WTC11 (cell line): ENCODE data around the gene C11orf21. TPM values are rescaled to one million over a fixed set of nuclear protein-coding genes. Genes with fewer than 3 reads are reported as not detected.

Source experiments
- ATAC-seq: fragments of 200-7000 bp; cut with Tn5 transposase; 2 replicates; pipeline ENCODE4 v1.10.0; 2021; ENCODE audit warnings: mild to moderate bottlenecking, moderate library complexity
- CTCF ChIA-PET: fragments of 300-600 bp; sonication (Branson Sonifier 250); formaldehyde crosslinking; loops from one replicate; lab custom pipeline; 2021; ENCODE audit warnings: antibody characterized with exemption; lab: Charles Lee
- POLR2A ChIA-PET: fragments of 350-600 bp; sonication (Branson Sonifier 250); formaldehyde crosslinking; loops from one replicate; lab custom pipeline; 2021; ENCODE audit warnings: antibody characterized with exemption; lab: Charles Lee
- DNase-seq: peaks from one replicate; pipeline ENCODE4 v3.0.0; 2021; ENCODE audit warnings: low spot score
- H3K27ac Mint-ChIP-seq: 2 replicates; pipeline ENCODE4 v1.8.0; 2021; ENCODE audit warnings: mixed read lengths
- H3K27me3 Mint-ChIP-seq: 2 replicates; pipeline ENCODE4 v1.8.0; 2021; ENCODE audit warnings: low read depth, mild to moderate bottlenecking, moderate library complexity, mixed read lengths
- H3K36me3 Mint-ChIP-seq: 2 replicates; pipeline ENCODE4 v1.8.0; 2021; ENCODE audit warnings: mixed read lengths
- H3K4me1 Mint-ChIP-seq: 2 replicates; pipeline ENCODE4 v1.8.0; 2022; ENCODE audit warnings: mixed read lengths
- H3K4me3 Mint-ChIP-seq: 2 replicates; pipeline ENCODE4 v1.8.0; 2021; ENCODE audit warnings: mild to moderate bottlenecking, moderate library complexity, mixed read lengths
- H3K9me3 Mint-ChIP-seq: 2 replicates; pipeline ENCODE4 v1.8.0; 2021; ENCODE audit warnings: mixed read lengths
- ATF1 ChIP-seq: sonication (generic); formaldehyde crosslinking; IDR thresholded peaks from 2 replicates; pipeline ENCODE4 v1.8.1; 2023; ENCODE audit warnings: mild to moderate bottlenecking, moderate library complexity, missing genetic modification reagents
- CREM ChIP-seq: sonication (generic); formaldehyde crosslinking; IDR thresholded peaks from 2 replicates; pipeline ENCODE4 v1.8.1; 2022; ENCODE audit warnings: mild to moderate bottlenecking, missing genetic modification reagents, moderate library complexity
- ETV6 ChIP-seq: sonication (generic); formaldehyde crosslinking; IDR thresholded peaks from 2 replicates; pipeline ENCODE4 v1.8.1; 2022; ENCODE audit warnings: mild to moderate bottlenecking, missing genetic modification reagents
- FOXJ3 ChIP-seq: sonication (generic); formaldehyde crosslinking; IDR thresholded peaks from 2 replicates; pipeline ENCODE4 v1.9.0; 2021; ENCODE audit warnings: missing genetic modification reagents, mild to moderate bottlenecking, borderline replicate concordance
- FOXP1 ChIP-seq: sonication (generic); formaldehyde crosslinking; IDR thresholded peaks from 2 replicates; pipeline ENCODE4 v1.8.0; 2022; ENCODE audit warnings: missing genetic modification reagents, mild to moderate bottlenecking, moderate library complexity, borderline replicate concordance
- GABPB1 ChIP-seq: sonication (generic); formaldehyde crosslinking; IDR thresholded peaks from 2 replicates; pipeline ENCODE4 v1.8.1; 2023; ENCODE audit warnings: mild to moderate bottlenecking, missing genetic modification reagents
- GRHL2 ChIP-seq: fragments of 250-450 bp; sonication (Bioruptor Pico); IDR thresholded peaks from 2 replicates; pipeline ENCODE4 v1.8.0; 2022; ENCODE audit warnings: mild to moderate bottlenecking, moderate library complexity; ENCODE audit not compliant: insufficient replicate concordance, severe bottlenecking
- GTF2I ChIP-seq: fragments of 250-450 bp; sonication (Bioruptor Pico); conservative IDR thresholded peaks from 2 replicates; pipeline ENCODE4 v1.4.0; 2021; ENCODE audit warnings: mild to moderate bottlenecking
- JAZF1 ChIP-seq: fragments of 250-450 bp; sonication (Bioruptor Pico); IDR thresholded peaks from 2 replicates; pipeline ENCODE4 v1.9.0; 2021; ENCODE audit warnings: moderate library complexity, mild to moderate bottlenecking, inconsistent platforms
- JUN ChIP-seq: sonication (generic); formaldehyde crosslinking; IDR thresholded peaks from 2 replicates; pipeline ENCODE4 v1.8.0; 2023; ENCODE audit warnings: mild to moderate bottlenecking, missing genetic modification reagents
- MYBL2 ChIP-seq: sonication (generic); formaldehyde crosslinking; IDR thresholded peaks from 2 replicates; pipeline ENCODE4 v1.8.1; 2023; ENCODE audit warnings: mild to moderate bottlenecking, moderate library complexity, missing genetic modification reagents
- NFE2L1 ChIP-seq: sonication (generic); formaldehyde crosslinking; IDR thresholded peaks from 2 replicates; pipeline ENCODE4 v1.8.1; 2023; ENCODE audit warnings: missing genetic modification reagents
- NR2C2 ChIP-seq: sonication (generic); formaldehyde crosslinking; IDR thresholded peaks from 2 replicates; pipeline ENCODE4 v1.8.0; 2022; ENCODE audit warnings: mild to moderate bottlenecking, missing genetic modification reagents
- RORB ChIP-seq: fragments of 250-450 bp; sonication (Bioruptor Pico); IDR thresholded peaks from 2 replicates; pipeline ENCODE4 v1.9.0; 2021; ENCODE audit warnings: mild to moderate bottlenecking
- SP1 ChIP-seq: sonication (generic); formaldehyde crosslinking; conservative IDR thresholded peaks from 2 replicates; pipeline ENCODE4 v1.8.1; 2022; ENCODE audit warnings: missing genetic modification reagents
- ZNF138 ChIP-seq: sonication (generic); formaldehyde crosslinking; conservative IDR thresholded peaks from 2 replicates; pipeline ENCODE4 v1.8.1; 2022; ENCODE audit warnings: mild to moderate bottlenecking, moderate library complexity, missing genetic modification reagents
- ZNF317 ChIP-seq: sonication (generic); formaldehyde crosslinking; IDR thresholded peaks from 2 replicates; pipeline ENCODE4 v1.8.1; 2023; ENCODE audit warnings: low read depth, mild to moderate bottlenecking, moderate library complexity, missing genetic modification reagents, borderline replicate concordance
- ZNF416 ChIP-seq: fragments of 250-450 bp; sonication (Bioruptor Pico); IDR thresholded peaks from 2 replicates; pipeline ENCODE4 v1.9.0; 2021; ENCODE audit warnings: mild to moderate bottlenecking, inconsistent platforms
- ZNF423 ChIP-seq: fragments of 250-450 bp; sonication (Bioruptor Pico); IDR thresholded peaks from 2 replicates; pipeline ENCODE4 v2.1.2; 2022; ENCODE audit warnings: mild to moderate bottlenecking, moderate library complexity
- total RNA-seq: library from RNA; stranded (reverse); gene quantifications from 3 replicates; pipeline ENCODE4 v1.2.3, GENCODE V29; 2021
- TF ChIP-seq, protein P1 (sequence below): sonication (generic); formaldehyde crosslinking; IDR thresholded peaks from 2 replicates; pipeline ENCODE4 v1.8.1; 2023; ENCODE audit warnings: mild to moderate bottlenecking, moderate library complexity, missing genetic modification reagents
- TF ChIP-seq, protein P2 (sequence below): fragments of 250-450 bp; sonication (Bioruptor Pico); IDR thresholded peaks from 2 replicates; pipeline ENCODE4 v1.9.0; 2021; ENCODE audit warnings: mild to moderate bottlenecking
- TF ChIP-seq, protein P3 (sequence below): sonication (generic); formaldehyde crosslinking; IDR thresholded peaks from 2 replicates; pipeline ENCODE4 v1.8.1; 2023; ENCODE audit warnings: mild to moderate bottlenecking, missing genetic modification reagents, moderate library complexity
- TF ChIP-seq, protein P4 (sequence below): sonication (generic); formaldehyde crosslinking; IDR thresholded peaks from 2 replicates; pipeline ENCODE4 v1.8.1; 2022; ENCODE audit warnings: low read depth, mild to moderate bottlenecking, moderate library complexity, missing genetic modification reagents, borderline replicate concordance

Gene C11orf21
- total RNA-seq, 1 experiment from 2014 or later: 0.24 TPM

DNA sequence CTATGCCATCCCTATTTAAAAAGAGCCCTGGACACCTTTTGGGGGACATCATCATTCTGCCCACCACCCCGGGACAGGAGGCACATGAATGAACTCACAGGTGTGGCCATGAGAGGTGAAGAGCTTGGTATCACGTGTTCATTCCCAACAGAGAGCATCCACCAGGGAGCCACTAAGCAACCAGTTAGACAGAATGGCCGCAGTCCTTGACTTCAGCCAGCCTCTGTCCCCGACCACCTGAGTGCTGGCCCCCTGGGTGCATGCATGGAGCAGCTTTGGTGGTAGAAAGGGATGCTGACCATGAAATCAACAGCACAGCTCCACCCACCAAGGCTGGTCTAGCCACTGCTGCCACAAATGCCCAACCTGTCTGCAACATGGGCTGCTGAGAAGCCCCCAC is 44.3 kb upstream of the C11orf21 start:
- Mint-ChIP-seq H3K27me3 (peaks cover 65% of the 10 kb centered on the region), H3K9me3 (peaks cover 67% of the 10 kb centered on the region), H3K36me3 (peaks cover 20% of the 10 kb centered on the region), H3K4me3 (no peak overlapping the region), H3K4me1 (no peaks in the 10 kb centered on the region), H3K27ac (no peak overlapping the region)
- CTCF ChIA-PET: no interaction called here
- POLR2A ChIA-PET: no interaction called here
- TF ChIP-seq ZNF138 (CRISPR knock-in tag) (no peak), ATF1 (CRISPR knock-in tag) (no peak), JAZF1 (CRISPR knock-in tag) (no peak), SP1 (CRISPR knock-in tag) (no peak), ZNF416 (CRISPR knock-in tag) (no peak), ETV6 (CRISPR knock-in tag) (no peak), FOXJ3 (CRISPR knock-in tag) (no peak), MYBL2 (CRISPR knock-in tag) (no peak), NR2C2 (CRISPR knock-in tag) (no peak), RORB (CRISPR knock-in tag) (no peak), NFE2L1 (CRISPR knock-in tag) (no peak), FOXP1 (CRISPR knock-in tag) (no peak), JUN (CRISPR knock-in tag) (no peak)
- TF ChIP-seq, protein P1, sequence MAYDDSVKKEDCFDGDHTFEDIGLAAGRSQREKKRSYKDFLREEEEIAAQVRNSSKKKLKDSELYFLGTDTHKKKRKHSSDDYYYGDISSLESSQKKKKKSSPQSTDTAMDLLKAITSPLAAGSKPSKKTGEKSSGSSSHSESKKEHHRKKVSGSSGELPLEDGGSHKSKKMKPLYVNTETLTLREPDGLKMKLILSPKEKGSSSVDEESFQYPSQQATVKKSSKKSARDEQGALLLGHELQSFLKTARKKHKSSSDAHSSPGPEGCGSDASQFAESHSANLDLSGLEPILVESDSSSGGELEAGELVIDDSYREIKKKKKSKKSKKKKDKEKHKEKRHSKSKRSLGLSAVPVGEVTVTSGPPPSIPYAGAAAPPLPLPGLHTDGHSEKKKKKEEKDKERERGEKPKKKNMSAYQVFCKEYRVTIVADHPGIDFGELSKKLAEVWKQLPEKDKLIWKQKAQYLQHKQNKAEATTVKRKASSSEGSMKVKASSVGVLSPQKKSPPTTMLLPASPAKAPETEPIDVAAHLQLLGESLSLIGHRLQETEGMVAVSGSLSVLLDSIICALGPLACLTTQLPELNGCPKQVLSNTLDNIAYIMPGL (CRISPR knock-in tag): no peak
- TF ChIP-seq, protein P2, sequence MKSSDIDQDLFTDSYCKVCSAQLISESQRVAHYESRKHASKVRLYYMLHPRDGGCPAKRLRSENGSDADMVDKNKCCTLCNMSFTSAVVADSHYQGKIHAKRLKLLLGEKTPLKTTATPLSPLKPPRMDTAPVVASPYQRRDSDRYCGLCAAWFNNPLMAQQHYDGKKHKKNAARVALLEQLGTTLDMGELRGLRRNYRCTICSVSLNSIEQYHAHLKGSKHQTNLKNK (CRISPR knock-in tag): no peak
- TF ChIP-seq, protein P3, sequence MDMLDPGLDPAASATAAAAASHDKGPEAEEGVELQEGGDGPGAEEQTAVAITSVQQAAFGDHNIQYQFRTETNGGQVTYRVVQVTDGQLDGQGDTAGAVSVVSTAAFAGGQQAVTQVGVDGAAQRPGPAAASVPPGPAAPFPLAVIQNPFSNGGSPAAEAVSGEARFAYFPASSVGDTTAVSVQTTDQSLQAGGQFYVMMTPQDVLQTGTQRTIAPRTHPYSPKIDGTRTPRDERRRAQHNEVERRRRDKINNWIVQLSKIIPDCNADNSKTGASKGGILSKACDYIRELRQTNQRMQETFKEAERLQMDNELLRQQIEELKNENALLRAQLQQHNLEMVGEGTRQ (CRISPR knock-in tag): no peak
- TF ChIP-seq, protein P4, sequence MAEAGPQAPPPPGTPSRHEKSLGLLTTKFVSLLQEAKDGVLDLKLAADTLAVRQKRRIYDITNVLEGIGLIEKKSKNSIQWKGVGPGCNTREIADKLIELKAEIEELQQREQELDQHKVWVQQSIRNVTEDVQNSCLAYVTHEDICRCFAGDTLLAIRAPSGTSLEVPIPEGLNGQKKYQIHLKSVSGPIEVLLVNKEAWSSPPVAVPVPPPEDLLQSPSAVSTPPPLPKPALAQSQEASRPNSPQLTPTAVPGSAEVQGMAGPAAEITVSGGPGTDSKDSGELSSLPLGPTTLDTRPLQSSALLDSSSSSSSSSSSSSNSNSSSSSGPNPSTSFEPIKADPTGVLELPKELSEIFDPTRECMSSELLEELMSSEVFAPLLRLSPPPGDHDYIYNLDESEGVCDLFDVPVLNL (CRISPR knock-in tag): no peak
- ATAC-seq (no peak), DNase-seq (no peak)

DNA sequence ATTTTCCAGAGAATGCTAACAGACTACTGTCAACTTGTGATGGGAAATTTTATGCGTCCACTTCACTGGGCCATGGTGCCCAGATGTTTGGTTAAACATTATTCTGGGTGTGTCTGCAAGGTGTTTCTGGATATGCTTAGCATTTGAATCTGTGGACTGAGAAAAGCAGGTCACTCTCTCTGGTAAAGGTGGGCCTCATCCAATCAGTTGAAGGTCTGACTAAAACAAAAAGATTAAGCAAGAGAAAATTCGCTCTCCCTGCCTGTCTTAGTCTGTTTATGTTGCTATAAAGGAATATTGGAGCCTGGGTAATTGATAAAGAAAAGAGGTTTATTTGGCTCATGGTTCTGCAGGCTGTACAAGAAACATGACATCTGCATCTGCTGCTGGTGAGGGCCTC is 43.3 kb upstream of the C11orf21 start:
- no peak for TF ChIP-seq MYBL2 (CRISPR knock-in tag)
- no peak for TF ChIP-seq GTF2I (CRISPR knock-in tag)
- no peak for TF ChIP-seq GRHL2 (CRISPR knock-in tag)
- no peak for TF ChIP-seq CREM (CRISPR knock-in tag)
- TF ChIP-seq, all 79 proteins: peak for 0
- Mint-ChIP-seq H3K4me3 (no peak overlapping the region), H3K27me3 (peaks cover 56% of the 10 kb centered on the region), H3K9me3 (peaks cover 58% of the 10 kb centered on the region), H3K36me3 (peaks cover 17% of the 10 kb centered on the region), H3K27ac (no peak overlapping the region), H3K4me1 (no peaks in the 10 kb centered on the region)
- DNase-seq (no peak), ATAC-seq (no peak)
- CTCF ChIA-PET: no interaction called here
- POLR2A ChIA-PET: no interaction called here

DNA sequence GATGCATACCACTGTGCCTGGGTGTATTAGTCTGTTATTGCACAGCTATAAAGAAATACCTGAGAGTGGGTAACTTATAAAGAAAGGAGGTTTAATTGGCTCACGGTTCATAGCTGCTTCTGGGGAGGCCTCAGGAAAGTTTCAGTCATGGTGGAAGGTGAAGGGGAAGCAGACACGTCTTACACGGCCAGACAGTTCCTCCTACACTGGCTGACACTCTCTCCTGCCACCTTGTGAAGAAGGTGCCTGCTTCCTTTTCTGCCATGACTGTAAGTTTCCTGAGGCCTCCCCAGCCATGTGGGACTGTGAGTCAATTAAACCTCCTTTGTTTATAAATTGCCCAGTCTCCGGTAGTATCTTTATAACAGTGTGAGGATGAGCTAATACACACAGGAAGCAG is 41.8 kb upstream of the C11orf21 start:
- no peak for ATAC-seq
- CTCF ChIA-PET: no interaction called here
- no peak overlapping the region for H3K27ac Mint-ChIP-seq

More for the DNA sequence above, 41.8 kb upstream of the C11orf21 start:
- no peak for TF ChIP-seq ATF1 (CRISPR knock-in tag)
- TF ChIP-seq GABPB1 (CRISPR knock-in tag): no peak
- no peak for TF ChIP-seq ZNF423
- TF ChIP-seq NR2C2 (CRISPR knock-in tag): no peak
- TF ChIP-seq, protein P1 (CRISPR knock-in tag): no peak
- TF ChIP-seq ZNF317 (CRISPR knock-in tag): no peak
- Mint-ChIP-seq H3K4me3 (no peak overlapping the region), H3K9me3 (peaks cover 44% of the 10 kb centered on the region), H3K4me1 (peaks cover 13% of the 10 kb centered on the region), H3K27me3 (peaks cover 43% of the 10 kb centered on the region), H3K36me3 (peaks cover 6% of the 10 kb centered on the region)
- POLR2A ChIA-PET: no interaction called here
- DNase-seq: no peak
